ENCODE measurements around the gene MYBL2.

The MYBL2 gene

DNA sequence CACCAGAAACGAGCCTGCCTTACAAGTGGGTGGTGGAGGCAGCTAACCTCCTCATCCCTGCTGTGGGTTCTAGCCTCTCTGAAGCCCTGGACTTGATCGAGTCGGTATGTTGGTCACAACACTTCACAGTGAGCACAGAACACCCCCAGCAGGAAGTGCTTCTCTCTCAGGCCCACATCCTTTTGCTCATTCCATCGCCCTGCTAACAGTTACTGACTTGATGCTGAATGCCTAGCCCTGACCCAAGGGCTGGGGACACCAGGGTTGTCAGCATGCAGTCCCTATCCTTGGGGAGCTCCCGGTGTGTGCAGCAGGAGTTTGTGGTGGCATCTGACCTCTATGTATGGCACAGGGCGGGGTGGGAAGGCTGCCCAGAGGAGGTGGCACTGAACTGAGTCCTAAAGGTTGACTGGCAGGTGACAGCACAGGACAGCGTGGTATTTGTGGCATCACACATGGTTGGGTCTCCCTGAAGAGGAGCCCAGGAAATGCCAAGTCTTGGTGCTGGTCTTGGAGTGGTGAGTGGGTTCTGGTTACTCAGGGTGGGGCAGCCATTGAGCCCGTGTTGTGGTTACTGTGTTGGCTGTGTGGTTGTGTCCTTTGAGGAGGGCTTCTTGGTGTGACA is 33.1 kb downstream of the MYBL2 start:
- no peaks in the 10 kb centered on the region for H3K9me3 Mint-ChIP-seq
- no peaks in the 10 kb centered on the region for H3K27me3 Mint-ChIP-seq (ENCODE audit: low read depth)
- no peak for DNase-seq (ENCODE audit: low spot score)
- peak overlapping the region; percentile 55 for H3K27ac Mint-ChIP-seq
- H3K4me3 Mint-ChIP-seq = no peak overlapping the region
- peaks cover 37% of the 10 kb centered on the region for H3K36me3 Mint-ChIP-seq (ENCODE audit: low read depth)
- peaks cover 5% of the 10 kb centered on the region for H3K4me1 Mint-ChIP-seq (ENCODE audit: low read depth)

DNA sequence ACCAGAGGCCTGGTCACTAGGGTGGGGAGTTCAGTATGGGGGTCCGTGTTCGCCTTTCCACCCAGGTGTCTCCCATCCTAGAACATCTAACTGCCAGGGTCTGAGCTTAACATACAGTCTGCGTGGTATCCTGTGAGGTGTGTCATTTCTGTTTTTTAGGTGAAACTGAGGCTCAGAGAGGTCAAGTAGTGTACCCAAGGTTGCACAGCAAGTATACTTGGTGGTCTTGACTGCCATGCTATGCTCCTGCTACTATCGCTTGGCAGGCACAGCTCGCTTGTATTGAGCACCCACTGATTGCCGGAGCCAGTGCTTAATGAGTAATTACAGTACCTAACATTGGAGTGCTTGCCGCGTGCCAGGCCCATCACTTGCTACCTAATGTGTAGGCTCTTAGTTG is 33.7 kb downstream of the MYBL2 start:
- Mint-ChIP-seq H3K9me3 (no peaks in the 10 kb centered on the region), H3K4me3 (no peak overlapping the region), H3K4me1 (ENCODE audit: low read depth) (peaks cover 5% of the 10 kb centered on the region), H3K36me3 (ENCODE audit: low read depth) (peaks cover 38% of the 10 kb centered on the region), H3K27ac (no peak overlapping the region), H3K27me3 (ENCODE audit: low read depth) (no peaks in the 10 kb centered on the region)
- no peak for DNase-seq (ENCODE audit: low spot score)

DNA sequence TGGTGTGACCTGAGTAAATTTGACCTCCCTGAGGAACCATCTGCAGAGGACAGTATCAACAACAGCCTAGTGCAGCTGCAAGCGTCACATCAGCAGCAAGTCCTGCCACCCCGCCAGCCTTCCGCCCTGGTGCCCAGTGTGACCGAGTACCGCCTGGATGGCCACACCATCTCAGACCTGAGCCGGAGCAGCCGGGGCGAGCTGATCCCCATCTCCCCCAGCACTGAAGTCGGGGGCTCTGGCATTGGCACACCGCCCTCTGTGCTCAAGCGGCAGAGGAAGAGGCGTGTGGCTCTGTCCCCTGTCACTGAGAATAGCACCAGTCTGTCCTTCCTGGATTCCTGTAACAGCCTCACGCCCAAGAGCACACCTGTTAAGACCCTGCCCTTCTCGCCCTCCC is 35.6 kb downstream of the MYBL2 start:
- Mint-ChIP-seq H3K36me3 (ENCODE audit: low read depth) (peaks cover 44% of the 10 kb centered on the region), H3K27me3 (ENCODE audit: low read depth) (no peaks in the 10 kb centered on the region), H3K9me3 (no peaks in the 10 kb centered on the region), H3K4me1 (ENCODE audit: low read depth) (peaks cover 5% of the 10 kb centered on the region), H3K27ac (no peak overlapping the region), H3K4me3 (no peak overlapping the region)
- no peak for DNase-seq (ENCODE audit: low spot score)

DNA sequence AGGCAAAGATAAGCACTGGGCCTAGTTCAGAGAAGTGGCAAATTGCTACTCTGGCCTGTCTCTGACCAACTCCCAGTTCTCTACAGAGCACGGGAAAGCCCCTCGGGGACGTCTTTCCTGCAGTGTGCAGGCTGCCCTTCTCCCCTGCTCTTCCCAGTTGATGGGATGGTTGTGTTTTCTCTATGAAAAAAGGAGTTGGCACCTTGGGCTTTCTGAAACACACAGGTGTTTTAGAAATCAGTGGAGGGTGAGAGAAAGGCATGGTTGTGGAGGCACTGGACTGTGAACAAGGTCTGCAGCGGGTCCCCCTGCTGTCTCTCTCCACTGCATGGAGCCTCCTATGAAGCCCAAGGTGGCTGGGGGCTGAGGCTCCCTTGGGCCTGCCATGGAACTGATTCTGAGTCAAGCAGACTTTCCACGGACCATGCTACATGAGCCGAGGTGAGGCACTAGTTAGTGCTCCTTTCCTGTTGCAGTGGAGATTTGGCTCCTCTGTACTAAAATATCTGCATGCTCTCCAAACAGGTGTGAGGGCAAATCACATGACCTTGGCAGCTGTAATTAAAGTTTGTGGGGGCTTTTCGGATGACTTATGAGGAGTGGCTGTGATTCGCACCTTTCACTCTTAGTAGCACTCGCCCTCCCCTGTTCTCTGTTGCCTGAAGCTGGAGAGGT is 43.6 kb downstream of the MYBL2 start:
- no peak overlapping the region for H3K27ac Mint-ChIP-seq

DNA sequence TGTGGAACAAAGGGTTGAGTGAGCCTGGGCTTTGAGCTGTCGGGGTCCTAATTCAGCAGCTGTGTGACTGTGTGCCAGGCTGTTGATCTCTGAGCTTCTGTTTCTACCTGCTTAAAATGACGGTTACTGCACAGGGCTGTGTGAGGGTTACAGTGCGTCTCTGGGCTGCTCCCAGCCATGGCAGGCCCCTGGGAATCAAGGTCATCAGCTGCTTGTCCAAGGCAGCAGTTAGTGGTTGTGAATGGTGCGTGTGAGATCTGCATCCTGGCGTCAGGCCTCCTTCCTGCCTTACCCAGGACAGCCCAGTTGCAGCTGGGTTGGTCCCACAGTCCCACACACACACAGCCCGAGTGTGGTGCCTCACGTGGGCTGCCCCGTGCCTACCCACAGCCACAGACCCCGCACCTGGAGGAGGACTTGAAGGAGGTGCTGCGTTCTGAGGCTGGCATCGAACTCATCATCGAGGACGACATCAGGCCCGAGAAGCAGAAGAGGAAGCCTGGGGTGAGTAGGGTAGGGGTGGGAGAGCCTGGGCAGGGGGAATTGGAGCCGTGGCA is 44.3 kb downstream of the MYBL2 start:
- H3K36me3 Mint-ChIP-seq (ENCODE audit: low read depth) = peaks cover 35% of the 10 kb centered on the region
- H3K27me3 Mint-ChIP-seq (ENCODE audit: low read depth) = no peaks in the 10 kb centered on the region
- no peaks in the 10 kb centered on the region for H3K4me1 Mint-ChIP-seq (ENCODE audit: low read depth)
- DNase-seq (ENCODE audit: low spot score) = no peak
- no peaks in the 10 kb centered on the region for H3K9me3 Mint-ChIP-seq
- no peak overlapping the region for H3K4me3 Mint-ChIP-seq
- H3K27ac Mint-ChIP-seq = no peak overlapping the region

More for the DNA sequence above, 43.6 kb downstream of the MYBL2 start:
- no peak for DNase-seq (ENCODE audit: low spot score)
- no peaks in the 10 kb centered on the region for H3K27me3 Mint-ChIP-seq (ENCODE audit: low read depth)
- H3K4me1 Mint-ChIP-seq (ENCODE audit: low read depth) = no peaks in the 10 kb centered on the region
- no peak overlapping the region for H3K4me3 Mint-ChIP-seq
- H3K9me3 Mint-ChIP-seq = no peaks in the 10 kb centered on the region
- peaks cover 37% of the 10 kb centered on the region for H3K36me3 Mint-ChIP-seq (ENCODE audit: low read depth)

DNA sequence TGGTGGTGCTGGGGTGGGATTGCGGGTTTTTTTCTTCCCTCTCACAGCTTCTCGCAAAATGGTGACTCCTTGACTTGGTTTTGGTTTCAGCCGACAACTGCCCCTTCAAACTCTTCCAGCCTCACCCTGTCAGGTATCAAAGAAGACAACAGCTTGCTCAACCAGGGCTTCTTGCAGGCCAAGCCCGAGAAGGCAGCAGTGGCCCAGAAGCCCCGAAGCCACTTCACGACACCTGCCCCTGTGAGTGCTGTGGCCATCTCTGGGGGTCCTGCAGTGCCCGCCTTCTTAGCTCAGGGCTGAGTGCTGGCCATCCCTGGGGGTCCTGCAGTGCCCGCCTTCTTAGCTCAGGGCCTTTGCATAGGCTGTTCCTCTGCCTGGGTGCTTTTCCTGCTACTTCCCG is 48.1 kb downstream of the MYBL2 start:
- H3K4me3 Mint-ChIP-seq = no peak overlapping the region
- peaks cover 5% of the 10 kb centered on the region for H3K4me1 Mint-ChIP-seq (ENCODE audit: low read depth)
- H3K27ac Mint-ChIP-seq = no peak overlapping the region
- no peak for DNase-seq (ENCODE audit: low spot score)
- H3K9me3 Mint-ChIP-seq = no peaks in the 10 kb centered on the region
- no peaks in the 10 kb centered on the region for H3K27me3 Mint-ChIP-seq (ENCODE audit: low read depth)
- peaks cover 33% of the 10 kb centered on the region for H3K36me3 Mint-ChIP-seq (ENCODE audit: low read depth)

DNA sequence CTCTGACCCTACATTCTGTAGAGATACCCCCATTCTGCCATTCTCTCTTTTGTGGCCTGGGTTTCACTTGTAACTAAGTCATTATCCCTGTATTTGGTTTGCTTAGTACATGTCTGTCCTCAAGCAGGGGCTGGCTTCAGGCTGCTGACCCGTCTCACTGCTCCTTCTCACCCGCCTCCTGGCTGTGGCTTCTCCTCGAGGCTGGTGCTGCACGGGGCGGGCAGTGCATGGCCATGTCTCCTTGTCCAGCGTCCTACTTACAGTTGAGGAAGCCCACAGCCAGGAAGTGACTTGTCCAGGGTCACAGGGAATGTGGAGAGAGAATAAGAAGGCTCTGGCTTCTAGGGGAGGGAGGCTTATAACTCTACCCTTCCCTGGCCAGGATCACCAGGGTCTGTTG is 48.6 kb downstream of the MYBL2 start:
- DNase-seq (ENCODE audit: low spot score) = no peak
- Mint-ChIP-seq H3K4me3 (no peak overlapping the region), H3K27ac (no peak overlapping the region), H3K36me3 (ENCODE audit: low read depth) (peaks cover 37% of the 10 kb centered on the region), H3K9me3 (no peaks in the 10 kb centered on the region), H3K4me1 (ENCODE audit: low read depth) (peaks cover 5% of the 10 kb centered on the region), H3K27me3 (ENCODE audit: low read depth) (no peaks in the 10 kb centered on the region)

DNA sequence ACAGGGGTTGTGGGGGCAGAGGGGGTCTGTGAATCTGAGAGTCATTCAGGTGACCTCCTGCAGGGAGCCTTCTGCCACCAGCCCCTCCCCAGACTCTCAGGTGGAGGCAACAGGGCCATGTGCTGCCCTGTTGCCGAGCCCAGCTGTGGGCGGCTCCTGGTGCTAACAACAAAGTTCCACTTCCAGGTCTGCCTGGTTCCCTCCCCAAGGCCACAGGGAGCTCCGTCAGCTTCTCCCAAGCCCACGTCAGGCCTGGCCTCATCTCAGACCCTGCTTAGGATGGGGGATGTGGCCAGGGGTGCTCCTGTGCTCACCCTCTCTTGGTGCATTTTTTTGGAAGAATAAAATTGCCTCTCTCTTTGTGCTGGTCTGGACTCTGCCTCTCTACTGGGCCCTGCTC is 49.2 kb downstream of the MYBL2 start:
- no peak for DNase-seq (ENCODE audit: low spot score)
- H3K27ac Mint-ChIP-seq = no peak overlapping the region
- peaks cover 37% of the 10 kb centered on the region for H3K36me3 Mint-ChIP-seq (ENCODE audit: low read depth)
- H3K9me3 Mint-ChIP-seq = no peaks in the 10 kb centered on the region
- H3K4me1 Mint-ChIP-seq (ENCODE audit: low read depth) = peaks cover 5% of the 10 kb centered on the region
- no peak overlapping the region for H3K4me3 Mint-ChIP-seq
- no peaks in the 10 kb centered on the region for H3K27me3 Mint-ChIP-seq (ENCODE audit: low read depth)

DNA sequence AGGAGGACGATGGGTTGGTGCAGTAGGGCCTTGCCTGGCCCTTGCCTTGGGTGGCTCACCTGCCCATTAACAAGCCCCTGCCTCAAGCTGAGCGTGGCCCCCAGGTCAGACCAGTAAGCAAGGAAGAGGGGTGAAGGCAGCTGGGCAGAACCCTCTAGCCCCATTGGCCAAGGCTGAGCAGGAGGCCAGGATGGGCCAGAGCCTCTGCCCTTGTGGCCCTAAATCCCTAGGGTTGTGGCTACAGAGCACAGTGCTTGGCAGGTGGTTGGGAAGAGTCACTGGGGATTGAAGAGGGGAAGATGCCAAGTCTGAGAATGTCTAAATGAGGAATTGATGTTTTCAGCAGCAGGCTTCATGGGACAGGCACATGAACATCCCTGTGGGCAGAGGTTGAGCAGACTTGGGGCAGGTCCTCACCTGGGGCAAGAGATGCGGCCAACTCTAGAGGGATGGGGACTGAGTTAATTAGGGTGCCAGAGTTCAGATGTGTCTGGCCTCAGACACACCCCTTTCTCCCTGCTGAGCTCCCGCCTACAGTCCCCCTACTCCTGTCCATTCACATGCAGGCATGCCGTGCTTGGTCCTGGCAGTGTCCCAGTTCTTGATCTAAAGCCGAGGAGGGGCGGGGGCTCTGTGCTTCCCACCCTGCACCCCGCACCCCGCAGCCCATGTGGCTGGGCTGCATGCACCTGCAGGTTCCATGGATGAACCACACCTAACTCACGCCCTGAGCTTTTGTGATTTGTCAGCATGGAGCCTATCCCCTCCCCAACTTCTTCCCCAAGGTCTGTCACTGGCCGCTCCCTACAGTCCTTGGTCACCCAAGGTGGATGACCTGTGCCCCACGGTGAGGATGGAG is 50.1 kb downstream of the MYBL2 start:
- peaks cover 7% of the 10 kb centered on the region for H3K4me1 Mint-ChIP-seq (ENCODE audit: low read depth)
- DNase-seq (ENCODE audit: low spot score) = no peak
- no peak overlapping the region for H3K27ac Mint-ChIP-seq
- H3K4me3 Mint-ChIP-seq = no peak overlapping the region
- no peaks in the 10 kb centered on the region for H3K9me3 Mint-ChIP-seq
- peaks cover 33% of the 10 kb centered on the region for H3K36me3 Mint-ChIP-seq (ENCODE audit: low read depth)
- no peaks in the 10 kb centered on the region for H3K27me3 Mint-ChIP-seq (ENCODE audit: low read depth)

DNA sequence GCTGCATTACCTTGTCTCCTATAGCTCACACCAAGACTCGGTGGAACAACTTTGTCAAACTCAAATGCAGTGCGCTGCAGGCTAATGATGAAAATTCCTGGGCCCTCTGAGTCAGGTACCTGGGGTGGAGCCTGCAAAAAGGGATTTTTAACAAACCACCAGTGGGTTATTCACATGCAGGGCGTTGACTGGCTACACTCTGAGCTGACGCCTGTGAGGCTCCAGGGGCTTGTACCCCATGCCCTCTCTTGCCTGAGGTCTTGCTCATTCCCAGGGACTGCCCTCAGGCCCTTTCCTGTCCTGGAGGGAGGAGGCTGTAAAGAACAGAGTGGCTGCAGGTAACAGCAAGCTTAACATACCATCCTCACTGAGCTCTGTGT is 50.7 kb downstream of the MYBL2 start:
- H3K27me3 Mint-ChIP-seq (ENCODE audit: low read depth) = no peaks in the 10 kb centered on the region
- no peak for DNase-seq (ENCODE audit: low spot score)
- peaks cover 30% of the 10 kb centered on the region for H3K36me3 Mint-ChIP-seq (ENCODE audit: low read depth)
- H3K9me3 Mint-ChIP-seq = no peaks in the 10 kb centered on the region
- H3K4me1 Mint-ChIP-seq (ENCODE audit: low read depth) = peaks cover 10% of the 10 kb centered on the region
- no peak overlapping the region for H3K27ac Mint-ChIP-seq
- no peak overlapping the region for H3K4me3 Mint-ChIP-seq

DNA sequence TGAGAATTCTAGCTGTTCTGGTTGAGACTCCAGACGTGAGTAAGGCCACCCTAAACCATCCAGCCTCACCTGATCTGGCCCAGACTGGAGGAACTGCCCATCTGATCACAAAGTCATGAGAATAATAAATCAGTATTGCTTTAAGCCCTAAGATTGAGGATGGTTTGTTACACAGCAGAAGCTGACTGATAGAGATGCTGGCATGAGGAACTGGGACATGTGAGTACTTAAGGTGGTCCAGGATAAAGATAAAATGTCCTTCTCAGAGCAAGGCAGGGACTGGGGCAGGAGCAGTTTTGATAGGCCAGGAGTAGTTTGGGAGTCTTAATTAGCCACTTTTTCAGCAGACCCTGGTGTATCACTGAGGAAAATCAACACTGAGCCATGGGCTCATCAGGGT is 53.1 kb downstream of the MYBL2 start:
- DNase-seq (ENCODE audit: low spot score) = no peak
- no peak overlapping the region for H3K27ac Mint-ChIP-seq
- no peaks in the 10 kb centered on the region for H3K27me3 Mint-ChIP-seq (ENCODE audit: low read depth)
- H3K4me3 Mint-ChIP-seq = no peak overlapping the region
- H3K36me3 Mint-ChIP-seq (ENCODE audit: low read depth) = peaks cover 25% of the 10 kb centered on the region
- no peaks in the 10 kb centered on the region for H3K9me3 Mint-ChIP-seq
- H3K4me1 Mint-ChIP-seq (ENCODE audit: low read depth) = peaks cover 10% of the 10 kb centered on the region

DNA sequence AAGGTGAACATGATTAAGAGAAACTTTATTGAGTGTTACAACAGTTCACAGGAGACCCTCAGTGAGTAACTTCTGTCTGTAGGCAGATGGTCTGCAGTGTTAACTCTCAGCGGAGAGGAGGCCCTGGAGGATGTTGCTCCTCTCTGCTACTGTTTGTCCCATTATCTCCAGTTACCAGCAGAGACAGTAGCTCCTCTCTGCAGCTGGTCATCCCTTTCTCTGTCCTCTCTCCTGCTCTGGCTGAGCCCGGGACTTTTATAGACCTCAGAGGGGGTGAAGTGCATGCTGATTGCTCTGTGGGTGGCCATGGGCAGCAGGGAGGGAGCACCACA is 54.1 kb downstream of the MYBL2 start:
- H3K4me1 Mint-ChIP-seq (ENCODE audit: low read depth) = peaks cover 10% of the 10 kb centered on the region
- no peak for DNase-seq (ENCODE audit: low spot score)
- no peaks in the 10 kb centered on the region for H3K9me3 Mint-ChIP-seq
- peaks cover 19% of the 10 kb centered on the region for H3K36me3 Mint-ChIP-seq (ENCODE audit: low read depth)
- no peak overlapping the region for H3K27ac Mint-ChIP-seq
- H3K27me3 Mint-ChIP-seq (ENCODE audit: low read depth) = no peaks in the 10 kb centered on the region
- H3K4me3 Mint-ChIP-seq = no peak overlapping the region

DNA sequence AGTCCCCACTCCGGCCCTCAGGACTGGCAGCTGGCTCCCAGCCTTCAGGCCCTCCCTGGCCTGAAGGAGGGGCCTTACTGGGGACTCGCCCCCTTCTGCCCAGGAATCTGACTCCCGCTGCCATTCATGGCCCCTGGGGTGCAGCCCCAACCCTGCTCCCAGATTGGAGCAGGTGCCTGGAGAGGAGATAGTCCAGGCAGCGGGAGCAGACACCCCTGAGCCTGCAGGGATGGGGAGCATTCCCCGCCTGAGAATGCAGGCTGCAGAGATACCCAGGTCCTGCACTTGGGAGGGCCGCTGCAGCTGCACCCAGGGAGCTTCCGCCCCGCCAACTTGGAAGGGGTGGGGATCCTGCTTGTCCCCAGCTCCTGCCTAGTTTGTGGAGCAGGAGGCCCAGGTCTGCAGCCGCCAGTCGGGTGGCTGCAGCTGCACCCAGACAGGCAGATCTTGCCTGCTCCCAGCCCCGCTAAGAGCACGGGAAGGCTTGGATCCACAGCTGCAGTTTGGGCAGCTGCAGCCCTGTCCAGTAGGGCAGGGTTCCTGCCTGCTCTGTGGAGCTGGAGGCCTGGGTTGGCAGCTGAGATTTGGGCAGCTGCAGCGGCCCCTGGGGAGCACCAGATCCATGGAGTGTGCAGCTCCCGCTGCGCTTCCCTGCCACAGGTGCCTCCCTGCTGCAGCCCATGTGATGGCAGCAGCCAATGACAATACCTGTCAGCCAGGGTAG is 54.7 kb downstream of the MYBL2 start:
- peaks cover 19% of the 10 kb centered on the region for H3K36me3 Mint-ChIP-seq (ENCODE audit: low read depth)
- no peak for DNase-seq (ENCODE audit: low spot score)
- peak overlapping the region; percentile 41 for H3K4me3 Mint-ChIP-seq
- no peaks in the 10 kb centered on the region for H3K27me3 Mint-ChIP-seq (ENCODE audit: low read depth)
- no peaks in the 10 kb centered on the region for H3K9me3 Mint-ChIP-seq
- peaks cover 10% of the 10 kb centered on the region for H3K4me1 Mint-ChIP-seq (ENCODE audit: low read depth)
- H3K27ac Mint-ChIP-seq = no peak overlapping the region

DNA sequence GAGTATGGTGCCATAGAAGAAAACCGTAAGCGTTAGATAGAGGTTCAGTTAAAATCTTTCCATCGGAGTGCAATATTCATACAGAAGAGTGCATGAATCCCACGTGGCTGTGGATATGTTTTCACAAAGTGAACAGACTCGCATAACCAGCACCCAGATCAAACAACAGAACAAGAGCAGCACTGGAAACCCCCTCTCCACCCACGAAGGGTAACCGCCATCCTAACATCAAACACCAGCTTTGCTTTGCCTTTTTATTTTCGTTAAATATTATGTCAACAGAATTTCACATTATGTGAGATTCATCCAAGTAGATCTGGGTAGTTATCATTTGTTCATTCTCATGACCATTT is 55.2 kb downstream of the MYBL2 start:
- no peaks in the 10 kb centered on the region for H3K27me3 Mint-ChIP-seq (ENCODE audit: low read depth)
- no peak overlapping the region for H3K27ac Mint-ChIP-seq
- peaks cover 16% of the 10 kb centered on the region for H3K36me3 Mint-ChIP-seq (ENCODE audit: low read depth)
- H3K4me1 Mint-ChIP-seq (ENCODE audit: low read depth) = peaks cover 10% of the 10 kb centered on the region
- peak; percentile 42 for DNase-seq (ENCODE audit: low spot score)
- peak overlapping the region; percentile 41 for H3K4me3 Mint-ChIP-seq
- no peaks in the 10 kb centered on the region for H3K9me3 Mint-ChIP-seq

Measured in T-helper 2 cell treated with Interferon-gamma antibody and Interleukin-4, amounts not matched to agents 5 μg/mL and 100 μg/mL, for 36 hours (primary cell).